Stimulated activated CD4-positive, alpha-beta T cell treated with anti-CD3 and anti-CD28 coated beads, Interleukin-2, amount 100 ng/mL, for 24 hours (primary cell): ENCODE data around the gene ZNF653.
"Not testable (repeated sequence)": the region's sequence is repeated elsewhere in the genome, so short reads cannot be mapped to it uniquely, and the experiment has no call there.

ENCODE experiments used
- DNase-seq, 2 donors: peaks; one replicate each; pipeline ENCODE4 v3.0.0-alpha.2; 2020

ZNF653 gene

DNA sequence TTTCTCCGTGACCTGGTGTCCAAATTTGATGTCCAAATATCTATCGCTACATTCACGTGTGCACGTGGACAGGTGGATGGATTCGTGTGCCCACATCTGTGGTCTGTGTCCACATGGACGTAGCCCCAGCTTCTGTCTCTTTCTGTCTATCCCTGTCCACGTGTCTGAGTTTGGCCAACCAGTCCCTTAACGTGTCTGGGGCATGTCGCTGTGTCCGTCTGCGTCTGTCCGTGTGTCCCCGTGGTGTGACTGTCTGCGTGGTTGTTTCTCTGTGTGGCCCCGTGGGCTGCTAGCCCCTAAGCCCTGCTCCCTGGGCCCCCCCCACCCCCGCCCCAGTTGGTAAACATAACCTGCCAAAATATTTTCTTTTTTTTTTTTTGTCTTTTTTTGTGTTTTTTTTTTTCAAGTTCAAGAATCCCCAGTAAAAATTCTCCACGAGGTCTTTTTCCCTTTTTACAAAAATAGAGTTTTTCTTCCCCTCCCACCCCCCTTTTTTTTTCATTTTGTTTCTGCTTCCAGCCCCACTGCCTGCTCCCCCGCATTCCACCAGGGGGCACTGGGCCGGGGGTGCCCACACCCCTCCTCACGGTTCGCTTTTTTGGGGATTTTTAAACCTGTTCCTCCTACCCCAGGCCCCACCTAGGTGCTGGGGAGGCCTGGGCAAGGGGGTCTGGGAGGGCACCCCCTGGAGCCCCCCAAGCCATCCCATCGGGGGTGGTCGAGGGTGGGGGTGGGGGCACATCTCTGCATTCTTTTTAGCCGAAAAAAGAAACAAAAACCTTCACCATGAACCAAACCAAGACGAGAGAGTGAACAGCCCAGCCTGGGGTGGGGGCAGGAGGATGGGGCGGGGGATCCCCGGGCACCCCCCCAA, 51.9 kb downstream of the ZNF653 start:
- DNase-seq: peak in 1 of 2 donors; percentile 33

DNA sequence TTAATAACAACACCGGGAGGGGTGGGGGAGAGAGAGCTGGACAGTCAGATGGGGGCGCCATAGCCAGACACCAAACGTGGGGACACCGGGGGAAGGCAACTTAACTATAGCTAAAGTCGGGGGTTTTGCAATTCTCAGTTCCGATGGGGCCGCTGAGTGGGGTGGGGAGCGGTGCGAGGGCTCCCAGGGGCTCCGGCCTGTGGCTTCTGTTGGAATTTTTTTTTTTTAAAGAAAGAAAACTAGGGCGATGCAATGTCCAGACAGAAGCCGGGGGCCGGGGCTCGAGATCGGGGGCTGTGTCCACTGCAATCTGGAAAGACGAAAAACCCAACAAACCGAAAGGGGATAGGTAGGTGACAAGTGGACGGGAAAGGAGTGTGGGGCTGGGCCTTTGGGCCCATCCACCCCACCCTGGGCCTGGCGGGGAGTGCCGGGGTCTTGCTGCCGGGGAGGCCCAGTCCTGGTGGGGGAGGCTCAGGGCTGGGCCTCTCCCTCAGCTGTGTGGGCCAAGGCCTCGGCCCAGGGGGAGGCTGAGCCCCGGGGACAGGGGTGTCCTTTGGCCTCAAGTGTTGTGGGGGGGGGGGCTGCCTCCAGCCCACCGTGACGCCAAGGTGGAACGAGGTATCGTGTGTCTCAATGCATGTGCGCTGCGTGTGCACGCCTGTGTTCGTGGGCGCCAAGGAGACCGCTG, 52.9 kb downstream of the ZNF653 start:
- DNase-seq: no peak

- no peak for DNase-seq
Measured at GRCh38 chr19:11451871-11452619, 53.6 kb downstream of the ZNF653 start.

- no peak for DNase-seq
Measured at GRCh38 chr19:11451327-11451870, 54.2 kb downstream of the ZNF653 start.

GRCh38 chr19:11450570-11451326, 54.9 kb downstream of the ZNF653 start:
- no peak for DNase-seq

DNA sequence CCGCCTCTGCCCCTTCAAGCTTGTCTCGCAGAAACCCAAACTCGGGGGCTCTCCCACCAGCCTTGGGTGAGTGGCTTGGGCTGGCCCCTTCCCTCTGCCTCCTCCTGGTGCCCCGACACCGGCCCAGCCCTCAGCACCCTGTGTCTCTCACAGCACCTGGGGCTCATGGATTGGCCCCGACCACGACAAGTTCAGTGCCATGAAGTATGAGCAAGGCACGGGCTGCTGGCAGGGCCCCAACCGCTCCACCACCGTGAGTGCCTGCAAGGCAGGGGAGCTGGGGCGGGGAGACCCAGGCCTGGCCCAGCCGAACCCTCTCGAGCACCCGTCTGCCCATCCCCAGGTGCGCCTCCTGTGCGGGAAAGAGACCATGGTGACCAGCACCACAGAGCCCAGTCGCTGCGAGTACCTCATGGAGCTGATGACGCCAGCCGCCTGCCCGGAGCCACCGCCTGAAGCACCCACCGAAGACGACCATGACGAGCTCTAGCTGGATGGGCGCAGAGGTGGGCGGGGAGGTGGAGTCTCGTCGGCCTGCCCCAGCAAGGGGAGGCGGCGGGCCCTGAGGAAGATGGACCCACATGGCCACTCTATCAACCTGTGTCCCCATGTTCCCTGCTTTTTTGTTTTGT, 56.6 kb downstream of the ZNF653 start:
- DNase-seq: no peak

DNA sequence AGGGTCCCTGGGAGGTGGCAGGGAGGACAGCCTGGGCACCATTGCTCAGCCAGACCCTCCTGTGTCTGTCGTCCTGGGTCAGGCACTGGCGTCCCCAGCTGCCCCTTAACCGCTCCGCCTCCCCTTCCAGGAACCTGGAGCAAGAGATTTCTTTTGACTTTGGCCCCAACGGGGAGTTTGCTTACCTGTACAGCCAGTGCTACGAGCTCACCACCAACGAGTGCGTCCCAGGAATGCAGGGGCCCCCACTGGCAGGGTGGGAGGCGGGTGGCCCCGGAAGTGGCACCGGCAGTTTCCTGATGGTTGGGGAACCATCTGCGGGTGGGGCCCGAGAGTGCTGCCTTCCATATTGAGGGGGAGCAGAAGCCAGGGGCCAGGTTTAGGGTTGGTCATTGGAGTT, 57.2 kb downstream of the ZNF653 start:
- no peak for DNase-seq

GRCh38 chr19:11447347-11448262, 58.0 kb downstream of the ZNF653 start:
- no peak for DNase-seq

DNA sequence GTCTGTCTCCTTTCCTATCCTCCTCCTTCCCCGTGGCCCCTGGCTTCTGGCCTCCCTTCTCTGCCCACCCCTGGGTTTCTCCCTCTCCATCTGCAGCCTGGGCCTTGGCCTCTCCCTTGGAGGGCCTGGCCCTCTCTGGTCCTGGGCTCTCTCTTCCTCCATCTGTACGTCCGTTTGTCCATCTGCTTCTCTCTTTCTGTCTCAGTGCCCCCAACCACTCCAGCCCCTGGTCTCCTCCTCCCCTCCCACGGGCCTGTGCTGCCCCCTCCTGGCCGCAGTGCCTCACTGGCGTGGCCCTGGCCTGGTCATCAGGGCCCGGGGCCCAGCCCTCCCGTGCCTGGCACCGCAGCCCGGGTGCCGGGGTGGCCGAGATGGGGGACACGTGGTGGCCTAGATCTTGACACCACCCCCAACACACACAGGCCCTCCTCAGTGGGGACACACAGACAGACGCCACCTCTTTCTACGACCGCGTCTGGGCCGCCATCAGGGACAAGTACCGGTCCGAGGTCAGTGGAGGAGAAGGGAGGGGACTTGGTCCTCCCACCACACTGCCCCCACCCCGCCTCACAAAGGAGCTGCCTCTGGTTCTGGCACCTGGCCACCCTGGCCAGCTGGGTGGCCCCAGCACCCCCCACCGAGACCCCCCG, 58.9 kb downstream of the ZNF653 start:
- DNase-seq: peak; percentile 48 to 56

DNA sequence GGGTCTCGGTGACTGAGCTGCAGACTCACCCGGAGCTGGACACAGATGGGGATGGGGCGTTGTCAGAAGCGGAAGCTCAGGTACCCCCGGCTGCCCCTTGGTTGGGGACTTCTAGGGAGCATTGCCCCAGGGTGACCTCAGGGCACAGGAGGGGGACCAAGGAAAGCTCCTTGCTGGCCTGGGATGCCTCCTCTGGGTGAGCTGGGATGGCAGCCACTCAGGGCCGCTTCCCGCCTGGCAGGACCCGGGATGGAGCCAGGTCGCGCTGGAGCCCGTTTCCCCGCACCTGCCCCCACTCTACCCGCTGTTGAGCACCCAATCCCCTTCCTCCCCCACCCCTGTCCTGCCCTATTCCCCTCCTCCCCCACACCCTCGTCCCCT, 59.4 kb downstream of the ZNF653 start:
- DNase-seq: no peak

GRCh38 chr19:11445141-11445540, 60.5 kb downstream of the ZNF653 start:
- DNase-seq: no peak

- no peak for DNase-seq
Measured at GRCh38 chr19:11444059-11444458, 61.6 kb downstream of the ZNF653 start.

- DNase-seq: no peak
Measured at GRCh38 chr19:11437955-11438354, 67.7 kb downstream of the ZNF653 start.

DNA sequence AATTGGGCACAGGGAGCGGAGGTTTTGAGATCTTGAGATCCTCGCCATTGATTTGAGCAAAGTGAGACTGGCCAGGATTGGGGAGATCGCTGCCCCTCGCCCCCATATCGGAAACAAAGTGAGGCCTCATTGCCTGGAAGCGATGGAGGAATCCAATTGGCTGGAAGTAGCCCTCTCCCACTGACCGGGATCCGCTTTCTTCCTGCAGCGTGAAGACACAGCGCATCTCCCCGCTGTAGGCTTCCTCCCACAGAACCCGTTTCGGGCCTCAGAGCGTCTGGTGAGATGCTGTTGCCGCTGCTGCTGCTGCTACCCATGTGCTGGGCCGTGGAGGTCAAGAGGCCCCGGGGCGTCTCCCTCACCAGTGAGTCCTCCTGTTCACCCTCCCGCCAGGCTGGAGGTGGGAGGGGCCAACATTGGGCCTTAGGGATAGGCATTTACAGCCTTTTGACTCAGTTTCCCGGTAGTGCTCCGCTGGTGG, 69.8 kb downstream of the ZNF653 start:
- DNase-seq: peak; percentile 27 to 35

DNA sequence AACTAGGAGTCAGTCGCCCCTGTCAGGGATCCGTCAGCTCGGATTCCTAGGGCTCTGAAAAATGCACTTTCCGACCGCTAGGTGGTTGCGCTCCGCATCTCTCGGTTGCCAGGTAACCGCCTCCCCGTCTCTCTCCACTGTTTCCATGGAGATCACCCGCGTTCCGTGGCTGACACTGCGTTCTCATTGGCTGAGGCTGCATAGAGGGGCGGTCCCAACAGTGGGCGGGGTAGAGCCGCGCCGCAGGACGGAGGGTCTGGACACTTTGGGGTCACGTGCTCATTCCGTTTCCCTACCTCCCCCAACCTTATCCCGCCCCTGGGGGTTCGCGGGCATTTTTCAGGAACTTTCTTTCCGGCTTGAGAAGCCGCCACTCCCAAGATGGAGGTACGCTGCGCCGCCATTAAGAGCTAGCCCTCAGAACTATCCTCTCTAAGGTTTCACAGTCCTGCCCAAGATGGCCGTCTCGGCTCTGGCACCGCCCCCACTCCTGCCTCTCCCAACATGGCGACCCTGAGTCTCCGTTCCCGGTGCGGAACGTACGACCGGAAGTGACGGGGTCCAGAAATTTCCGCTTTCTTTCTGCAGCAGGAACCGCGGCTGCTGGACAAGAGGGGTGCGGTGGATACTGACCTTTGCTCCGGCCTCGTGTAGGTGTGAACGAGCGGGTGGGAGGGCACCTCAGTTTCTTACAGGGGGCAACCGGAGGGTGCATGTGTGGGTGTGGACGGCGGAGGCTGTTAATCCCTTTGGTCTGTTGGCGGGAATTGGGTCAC, 70.4 kb downstream of the ZNF653 start, which contains the start of the genes ODAD3 and PRKCSH:
ODAD3 (minus strand) TSS at position 65 of the 776 bp plus-strand sequence. CDS start 105 bp downstream, outside the sequence.
PRKCSH (plus strand) TSS at position 579 of the 776 bp plus-strand sequence. CDS start 483 bp downstream, outside the sequence.
- DNase-seq: peak; percentile 99

- peak in 1 of 2 donors; percentile 19 for DNase-seq
Measured at GRCh38 chr19:11434703-11435056, 71.0 kb downstream of the ZNF653 start.

DNA sequence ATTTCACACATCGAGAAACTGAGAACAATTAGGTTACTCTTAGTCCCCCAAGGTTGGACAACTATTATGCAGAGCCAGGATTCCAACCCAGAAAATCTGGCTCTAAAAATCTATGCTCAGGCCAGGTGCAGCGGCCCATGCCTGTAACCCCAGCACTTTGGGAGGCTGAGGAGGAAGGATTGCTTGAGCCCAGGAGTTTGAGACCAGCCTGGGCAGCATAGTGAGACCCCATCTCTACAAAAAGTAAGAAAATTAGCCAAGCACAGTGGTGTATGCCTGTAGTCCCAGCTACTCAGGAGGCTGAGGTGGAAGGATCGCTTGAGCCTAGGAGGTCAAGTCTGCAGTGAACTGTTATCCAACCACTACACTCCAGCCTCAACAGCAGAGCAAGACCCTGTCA, 72.1 kb downstream of the ZNF653 start:
- not testable (repeated sequence) for DNase-seq
